Activated CD4-positive, alpha-beta T cell treated with anti-CD3 and anti-CD28 coated beads, Interleukin-2, amount 50 U/mL, for 24 hours (primary cell): ENCODE results near the gene DNAJC18.
A peak's percentile ranks its signal among the peaks of the same experiment; 100 is the strongest.
"Not testable (repeated sequence)": the region's sequence is repeated elsewhere in the genome, so short reads cannot be mapped to it uniquely, and the experiment has no call there.

Experiments
- DNase-seq, 2 donors: peaks; one replicate each; pipeline ENCODE4 v3.0.0-alpha.2; 2020; ENCODE audit warnings: low read depth in 1 of 2, low spot score in 1 of 2

DNAJC18 gene

GRCh38 chr5:139430015-139430414, 9.3 kb downstream of the DNAJC18 start:
- no peak for DNase-seq

GRCh38 chr5:139426203-139426885, 13.0 kb downstream of the DNAJC18 start:
- DNase-seq: no peak

GRCh38 chr5:139425497-139425896, 13.8 kb downstream of the DNAJC18 start:
- DNase-seq: no peak

GRCh38 chr5:139422307-139422893, 16.9 kb downstream of the DNAJC18 start:
- peak in 1 of 2 donors; percentile 60 for DNase-seq

- DNase-seq: no peak
Measured at GRCh38 chr5:139419226-139420192, 19.8 kb downstream of the DNAJC18 start.

GRCh38 chr5:139418793-139419192, 20.5 kb downstream of the DNAJC18 start:
- no peak for DNase-seq

- no peak for DNase-seq
Measured at GRCh38 chr5:139417214-139417613, 22.1 kb downstream of the DNAJC18 start.

- DNase-seq: no peak
Measured at GRCh38 chr5:139416651-139417050, 22.7 kb downstream of the DNAJC18 start.

GRCh38 chr5:139415869-139416268, 23.5 kb downstream of the DNAJC18 start:
- no peak for DNase-seq

- no peak for DNase-seq
Measured at GRCh38 chr5:139415221-139415861, 24.0 kb downstream of the DNAJC18 start.

GRCh38 chr5:139414581-139415130, 24.7 kb downstream of the DNAJC18 start:
- no peak for DNase-seq

GRCh38 chr5:139413963-139414362, 25.4 kb downstream of the DNAJC18 start:
- DNase-seq: peak in 1 of 2 donors; percentile 27

- DNase-seq: no peak
Measured at GRCh38 chr5:139413153-139413552, 26.2 kb downstream of the DNAJC18 start.

- DNase-seq: no peak
Measured at GRCh38 chr5:139410993-139411828, 28.1 kb downstream of the DNAJC18 start.

- no peak for DNase-seq
Measured at GRCh38 chr5:139410121-139410992, 29.0 kb downstream of the DNAJC18 start.

- DNase-seq: not testable (repeated sequence)
Measured at GRCh38 chr5:139409116-139409515, 30.2 kb downstream of the DNAJC18 start.

- DNase-seq: no peak
Measured at GRCh38 chr5:139408191-139408590, 31.1 kb downstream of the DNAJC18 start.

- DNase-seq: no peak
Measured at GRCh38 chr5:139407517-139407916, 31.8 kb downstream of the DNAJC18 start.

- DNase-seq: no peak
Measured at GRCh38 chr5:139406963-139407362, 32.4 kb downstream of the DNAJC18 start.
